Body of pancreas (tissue), 4 donors: ENCODE measurements around the gene PTDSS2. TPM values are rescaled to one million over a fixed set of nuclear protein-coding genes. Genes with fewer than 3 reads are reported as not detected.

Source experiments
- ATAC-seq: fragments of 150-250 bp; one replicate; pipeline ENCODE4 v1.9.1; 2016
- DNase-seq, 4 donors: peaks; one replicate each; pipeline ENCODE4 v3.0.0-alpha.2; 2019
- H3K27ac ChIP-seq, 4 donors: fragments of 200-600 bp; sonication (generic); 1 replicate in 3 of 4; 2 replicates in 1 of 4; pipeline versions ENCODE4 v1.5.1 to v1.6.1; 2016 to 2019; ENCODE audit warnings: mild to moderate bottlenecking in 1 of 4, mixed read lengths in 1 of 4, moderate library complexity in 1 of 4
- H3K27me3 ChIP-seq, 2 donors: fragments of 200-600 bp; sonication (generic); one replicate each; pipeline ENCODE4 v1.6.0; 2016; ENCODE audit warnings: mild to moderate bottlenecking in 1 of 2
- H3K36me3 ChIP-seq, 2 donors: fragments of 200-600 bp; sonication (generic); replicated peaks in 1 of 2; 2 replicates each; pipeline ENCODE4 v1.5.1; 2016; ENCODE audit warnings: low read depth in 2 of 2; ENCODE audit not compliant: insufficient read depth in 1 of 2
- H3K4me1 ChIP-seq: fragments of 200-600 bp; sonication (generic); one replicate; pipeline ENCODE4 v1.6.0; 2016
- H3K4me3 ChIP-seq, 2 donors: fragments of 200-600 bp; sonication (generic); 1 replicate in 1 of 2; 2 replicates in 1 of 2; pipeline ENCODE4 v1.5.1; 2016 to 2019
- H3K9me3 ChIP-seq, 3 donors: fragments of 200-600 bp; sonication (generic); 1 replicate in 2 of 3; 2 replicates in 1 of 3; pipeline ENCODE4 v1.5.1; 2016
- CTCF ChIP-seq, 7 experiments: fragments of 450-650 bp in 4 of 7; fragments of 200-600 bp in 3 of 7; sonication (generic) in 3 of 7; IDR thresholded peaks; one replicate each; pipeline ENCODE4 v1.5.1; 2016 to 2019; ENCODE audit warnings: antibody characterized with exemption in 7 of 7
- POLR2A ChIP-seq, 3 donors: fragments of 450-650 bp; IDR thresholded peaks; one replicate each; pipeline ENCODE4 v1.6.1; 2016; ENCODE audit warnings: antibody characterized with exemption in 3 of 3, mild to moderate bottlenecking in 2 of 3
- WGBS, 2 donors: methylation state at CpG; one replicate each; pipeline ENCODE4 v1.1.5; 2017; 5-methylcytosine and 5-hydroxymethylcytosine counted together
- intact Hi-C: fragments of 100-400 bp; cut with DNase I; formaldehyde crosslinking; loops from one replicate; pipeline ENCODE4 v1.15.1; 2023
- total RNA-seq, 2 donors: library from RNA; depleted of rRNA; stranded (reverse); fragments of >200 nt; gene quantifications; one replicate each; pipeline ENCODE4 v1.1.0, GENCODE V29; 2016

PTDSS2 gene
- total RNA-seq, 2 donors from 2014 or later: 17.4 to 93.3 TPM

- no peaks in the 10 kb centered on the region for H3K27me3 ChIP-seq
- peaks cover 0 to 1% of the 10 kb centered on the region in 2 donors for H3K36me3 ChIP-seq
- WGBS, 2 donors: 82 to 84% methylated on average over 12 to 30 of the region's 30 CpGs
- ATAC-seq (no peak), DNase-seq (no peak)
- H3K4me1 ChIP-seq: no peaks in the 10 kb centered on the region
- no peak overlapping the region for H3K27ac ChIP-seq
- intact Hi-C loops: no loop called here
- no peaks in the 10 kb centered on the region for H3K9me3 ChIP-seq
- H3K4me3 ChIP-seq: no peak overlapping the region
- TF ChIP-seq CTCF (IDR thresholded peaks at IDR 0.05): no peak
- TF ChIP-seq POLR2A (IDR thresholded peaks at IDR 0.05): no peak
These were observed 78.2 kb downstream of the PTDSS2 start for GRCh38 chr11:528166-528814.

GRCh38 chr11:528815-529727 lies 79.0 kb downstream of the PTDSS2 start:
- intact Hi-C loops: no loop called here
- ATAC-seq (no peak), DNase-seq (peak in 1 of 4 donors; percentile 13)

DNA sequence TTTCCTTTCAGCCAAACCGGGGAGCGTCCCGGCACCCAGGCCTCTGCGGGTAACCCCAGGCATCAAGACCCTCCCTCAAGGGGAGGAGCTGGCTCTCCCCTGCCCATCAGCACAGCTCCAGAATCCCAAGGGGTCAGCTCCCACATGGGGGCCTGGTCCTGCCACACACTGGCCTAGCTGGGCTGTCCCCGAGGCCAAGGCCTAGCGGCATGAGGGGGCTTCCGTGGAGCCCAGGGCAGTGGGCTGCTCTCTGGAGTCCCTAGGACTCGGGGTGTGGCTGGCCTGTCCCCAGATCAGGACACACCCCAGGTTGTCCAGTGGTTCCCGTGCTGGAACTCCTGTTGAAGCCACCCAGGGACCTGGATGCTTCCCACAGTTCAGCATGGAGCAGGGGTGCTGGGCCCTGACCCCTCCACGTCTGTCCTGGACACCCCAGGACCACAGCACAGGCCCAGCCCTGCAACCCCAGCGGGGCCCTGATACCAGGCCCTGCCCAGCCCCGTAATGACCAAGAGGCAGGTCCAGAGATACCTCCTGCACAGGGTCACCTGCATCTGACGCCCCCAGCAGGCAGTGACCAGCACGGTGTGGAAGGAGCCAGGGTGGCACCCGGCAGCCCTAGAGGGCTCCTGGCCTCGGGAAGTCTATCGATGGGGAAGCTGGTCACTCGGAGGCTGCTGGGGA lies 79.8 kb downstream of the PTDSS2 start:
- DNase-seq: no peak
- WGBS, 2 donors: 76 to 83% methylated on average over 7 to 11 of the region's 18 CpGs

More at GRCh38 chr11:528815-529727, 79.0 kb downstream of the PTDSS2 start:
- 76 to 78% methylated on average over 19 to 27 of the region's 29 CpGs for WGBS, 2 donors
- Histone ChIP-seq H3K4me1 (peaks cover 3% of the 10 kb centered on the region), H3K27ac (no peak overlapping the region), H3K4me3 (no peak overlapping the region), H3K9me3 (no peaks in the 10 kb centered on the region), H3K36me3 (peaks cover 0 to 1% of the 10 kb centered on the region in 2 donors), H3K27me3 (no peaks in the 10 kb centered on the region)
- TF ChIP-seq POLR2A (IDR thresholded peaks at IDR 0.05): no peak
- no peak for TF ChIP-seq CTCF (IDR thresholded peaks at IDR 0.05)

More for the DNA sequence above, 79.8 kb downstream of the PTDSS2 start:
- intact Hi-C loops: no loop called here
- no peak overlapping the region for H3K27ac ChIP-seq
- peaks cover 10% of the 10 kb centered on the region for H3K4me1 ChIP-seq
- H3K9me3 ChIP-seq: no peaks in the 10 kb centered on the region
- ATAC-seq: no peak
- peaks cover 0 to 1% of the 10 kb centered on the region in 2 donors for H3K36me3 ChIP-seq
- no peak overlapping the region for H3K4me3 ChIP-seq
- no peaks in the 10 kb centered on the region for H3K27me3 ChIP-seq
- TF ChIP-seq CTCF (IDR thresholded peaks at IDR 0.05) (no peak), POLR2A (IDR thresholded peaks at IDR 0.05) (no peak)
